ENCODE measurements around the gene RBFOX2.

DNA sequence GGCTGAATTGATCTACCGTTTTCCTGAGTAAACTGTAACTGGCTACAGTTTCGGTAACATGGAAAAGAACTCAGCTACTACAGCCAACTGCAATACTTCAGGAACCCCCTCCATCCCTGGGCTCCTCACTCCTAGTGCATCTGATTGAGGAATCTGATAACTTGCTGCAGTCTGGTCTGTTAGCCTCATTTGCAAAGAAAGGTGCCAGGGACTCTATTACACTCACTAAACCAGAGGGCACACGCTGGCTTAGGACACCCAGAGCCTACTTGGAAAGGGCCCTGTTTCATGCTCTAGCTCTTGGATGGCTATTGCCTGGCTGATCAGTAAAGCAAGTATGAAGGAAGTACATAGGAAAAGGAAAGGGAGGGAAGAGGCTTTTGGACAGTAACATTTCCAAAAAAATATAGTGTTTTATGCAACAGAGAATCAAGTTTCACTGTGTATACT is 288.7 kb downstream of the RBFOX2 start:
- no peak for TF ChIP-seq CTCF (IDR thresholded peaks at IDR 0.05)
- no peak for TF ChIP-seq EP300 (IDR thresholded peaks at IDR 0.05)
- TF ChIP-seq POLR2AphosphoS5 (IDR thresholded peaks at IDR 0.05) = no peak
